Endothelial cell (in vitro differentiated cells): ENCODE data around the gene FGF19. TPM values are rescaled to one million over a fixed set of nuclear protein-coding genes. Genes with fewer than 3 reads are reported as not detected.
A peak's percentile ranks its signal among the peaks of the same experiment; 100 is the strongest.

Experiments used
- DNase-seq: peaks from one replicate; pipeline ENCODE4 v3.0.0; 2021; ENCODE audit warnings: low spot score
- H3K27ac Mint-ChIP-seq: one replicate; pipeline ENCODE4 v1.8.0; 2021; ENCODE audit warnings: mixed read lengths, inconsistent platforms; ENCODE audit not compliant: unreplicated experiment
- H3K27me3 Mint-ChIP-seq: one replicate; pipeline ENCODE4 v1.8.0; 2021; ENCODE audit warnings: mild to moderate bottlenecking, moderate library complexity, mixed read lengths, inconsistent platforms; ENCODE audit not compliant: unreplicated experiment
- H3K36me3 Mint-ChIP-seq: one replicate; pipeline ENCODE4 v1.8.0; 2021; ENCODE audit warnings: mild to moderate bottlenecking, low read depth, mixed read lengths, inconsistent platforms; ENCODE audit not compliant: unreplicated experiment
- H3K4me1 Mint-ChIP-seq: one replicate; pipeline ENCODE4 v1.8.0; 2021; ENCODE audit warnings: mild to moderate bottlenecking, mixed read lengths, inconsistent platforms; ENCODE audit not compliant: unreplicated experiment
- H3K4me3 Mint-ChIP-seq: one replicate; pipeline ENCODE4 v1.8.0; 2021; ENCODE audit warnings: mild to moderate bottlenecking, mixed read lengths, inconsistent platforms; ENCODE audit not compliant: unreplicated experiment
- H3K9me3 Mint-ChIP-seq: one replicate; pipeline ENCODE4 v1.8.0; 2021; ENCODE audit warnings: mixed read lengths, inconsistent platforms; ENCODE audit not compliant: unreplicated experiment
- CTCF ChIP-seq: fragments of 200-600 bp; sonication (generic); IDR thresholded peaks from one replicate; pipeline ENCODE4 v1.5.0; 2021; ENCODE audit warnings: antibody characterized with exemption; ENCODE audit not compliant: unreplicated experiment
- total RNA-seq: library from RNA; stranded (reverse); fragmentation: NEBNext Ultra II Directional; extraction: Animal tissue kit (Norgen Biotek cat#: 25700); gene quantifications from one replicate; pipeline ENCODE4 v1.2.1, GENCODE V29; 2021; ENCODE audit not compliant: unreplicated experiment

The FGF19 gene
- total RNA-seq, 1 donor from 2014 or later: not detected

- peaks cover 25% of the 10 kb centered on the region for H3K36me3 Mint-ChIP-seq
- TF ChIP-seq CTCF: no peak
- peaks cover 3% of the 10 kb centered on the region for H3K27me3 Mint-ChIP-seq
- no peaks in the 10 kb centered on the region for H3K9me3 Mint-ChIP-seq
- H3K4me3 Mint-ChIP-seq: no peak overlapping the region
- peaks cover 6% of the 10 kb centered on the region for H3K4me1 Mint-ChIP-seq
- H3K27ac Mint-ChIP-seq: no peak overlapping the region
- no peak for DNase-seq
Measured at GRCh38 chr11:69664103-69664775, 39.6 kb downstream of the FGF19 start.

- Mint-ChIP-seq H3K4me1 (peaks cover 6% of the 10 kb centered on the region), H3K36me3 (peaks cover 21% of the 10 kb centered on the region), H3K27me3 (peaks cover 6% of the 10 kb centered on the region), H3K9me3 (no peaks in the 10 kb centered on the region), H3K4me3 (no peak overlapping the region), H3K27ac (no peak overlapping the region)
- no peak for DNase-seq
- no peak for TF ChIP-seq CTCF
Measured at GRCh38 chr11:69663326-69663725, 40.5 kb downstream of the FGF19 start.

DNA sequence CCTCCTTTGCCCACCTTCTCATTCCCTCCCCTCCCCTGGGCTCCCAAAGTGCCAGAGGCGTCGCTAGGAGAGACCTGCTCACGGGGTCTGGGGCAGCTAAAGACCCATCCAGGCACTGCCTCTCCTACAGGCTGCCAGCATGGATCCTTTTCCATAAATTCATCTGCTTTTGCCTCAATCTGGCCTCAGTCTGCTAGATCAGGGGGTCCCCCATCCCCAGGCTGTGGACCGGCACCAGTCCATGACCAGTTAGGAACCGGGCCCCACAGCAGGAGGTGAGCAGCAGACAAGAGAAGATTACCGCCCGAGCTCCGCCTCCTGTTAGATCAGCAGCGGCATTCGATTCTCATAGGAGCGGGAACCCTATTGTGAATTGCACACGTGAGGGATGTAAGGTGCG is 41.0 kb downstream of the FGF19 start:
- Mint-ChIP-seq H3K4me3 (no peak overlapping the region), H3K27me3 (peaks cover 6% of the 10 kb centered on the region), H3K4me1 (peaks cover 6% of the 10 kb centered on the region), H3K27ac (no peak overlapping the region), H3K9me3 (no peaks in the 10 kb centered on the region), H3K36me3 (peaks cover 18% of the 10 kb centered on the region)
- TF ChIP-seq CTCF: no peak
- DNase-seq: no peak

GRCh38 chr11:69662021-69662698 is 41.7 kb downstream of the FGF19 start:
- Mint-ChIP-seq H3K36me3 (peaks cover 13% of the 10 kb centered on the region), H3K9me3 (no peaks in the 10 kb centered on the region), H3K4me1 (peaks cover 12% of the 10 kb centered on the region), H3K27me3 (peaks cover 6% of the 10 kb centered on the region), H3K4me3 (no peak overlapping the region), H3K27ac (no peak overlapping the region)
- DNase-seq: no peak
- peak; percentile 45 for TF ChIP-seq CTCF

- no peak overlapping the region for H3K27ac Mint-ChIP-seq
- no peak for TF ChIP-seq CTCF
- H3K4me3 Mint-ChIP-seq: no peak overlapping the region
- H3K36me3 Mint-ChIP-seq: peaks cover 11% of the 10 kb centered on the region
- H3K9me3 Mint-ChIP-seq: no peaks in the 10 kb centered on the region
- H3K4me1 Mint-ChIP-seq: peaks cover 16% of the 10 kb centered on the region
- no peak for DNase-seq
- peaks cover 6% of the 10 kb centered on the region for H3K27me3 Mint-ChIP-seq
Measured at GRCh38 chr11:69661413-69661715, 42.5 kb downstream of the FGF19 start.
